ENCODE measurements around the gene LRMDA.

DNA sequence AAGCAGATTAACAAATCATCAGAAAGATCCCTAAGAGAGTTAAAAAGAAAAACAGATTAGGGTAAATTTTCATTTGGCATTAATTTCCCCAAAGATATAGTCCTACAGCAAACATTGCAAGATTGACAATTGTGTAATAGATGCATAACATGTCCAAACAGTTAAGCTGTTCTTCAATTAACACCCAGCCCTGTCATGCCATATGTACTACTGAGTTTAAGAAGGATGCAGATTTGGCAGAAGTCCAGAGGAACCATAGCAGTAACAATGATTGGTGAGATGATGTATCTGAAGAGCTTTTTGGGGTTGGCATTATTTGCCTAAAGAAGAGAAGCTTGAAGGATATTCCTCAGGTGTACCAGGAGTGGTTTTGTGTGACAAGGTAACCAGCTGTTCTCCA lies 287.6 kb downstream of the LRMDA start:
- TF ChIP-seq POLR2A (IDR thresholded peaks at IDR 0.05; ENCODE audit: low read depth, low read length) = no peak
- TF ChIP-seq, protein P1, sequence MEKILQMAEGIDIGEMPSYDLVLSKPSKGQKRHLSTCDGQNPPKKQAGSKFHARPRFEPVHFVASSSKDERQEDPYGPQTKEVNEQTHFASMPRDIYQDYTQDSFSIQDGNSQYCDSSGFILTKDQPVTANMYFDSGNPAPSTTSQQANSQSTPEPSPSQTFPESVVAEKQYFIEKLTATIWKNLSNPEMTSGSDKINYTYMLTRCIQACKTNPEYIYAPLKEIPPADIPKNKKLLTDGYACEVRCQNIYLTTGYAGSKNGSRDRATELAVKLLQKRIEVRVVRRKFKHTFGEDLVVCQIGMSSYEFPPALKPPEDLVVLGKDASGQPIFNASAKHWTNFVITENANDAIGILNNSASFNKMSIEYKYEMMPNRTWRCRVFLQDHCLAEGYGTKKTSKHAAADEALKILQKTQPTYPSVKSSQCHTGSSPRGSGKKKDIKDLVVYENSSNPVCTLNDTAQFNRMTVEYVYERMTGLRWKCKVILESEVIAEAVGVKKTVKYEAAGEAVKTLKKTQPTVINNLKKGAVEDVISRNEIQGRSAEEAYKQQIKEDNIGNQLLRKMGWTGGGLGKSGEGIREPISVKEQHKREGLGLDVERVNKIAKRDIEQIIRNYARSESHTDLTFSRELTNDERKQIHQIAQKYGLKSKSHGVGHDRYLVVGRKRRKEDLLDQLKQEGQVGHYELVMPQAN (conservative IDR thresholded peaks at IDR 0.05) = no peak
- TF ChIP-seq SMC3 (IDR thresholded peaks at IDR 0.05; ENCODE audit: borderline replicate concordance, low read length) = no peak
- TF ChIP-seq CREB1 (IDR thresholded peaks at IDR 0.05; ENCODE audit: low read depth) = no peak
- no peak for TF ChIP-seq ATF7 (IDR thresholded peaks at IDR 0.05; ENCODE audit: low read depth)
- TF ChIP-seq, protein P2, sequence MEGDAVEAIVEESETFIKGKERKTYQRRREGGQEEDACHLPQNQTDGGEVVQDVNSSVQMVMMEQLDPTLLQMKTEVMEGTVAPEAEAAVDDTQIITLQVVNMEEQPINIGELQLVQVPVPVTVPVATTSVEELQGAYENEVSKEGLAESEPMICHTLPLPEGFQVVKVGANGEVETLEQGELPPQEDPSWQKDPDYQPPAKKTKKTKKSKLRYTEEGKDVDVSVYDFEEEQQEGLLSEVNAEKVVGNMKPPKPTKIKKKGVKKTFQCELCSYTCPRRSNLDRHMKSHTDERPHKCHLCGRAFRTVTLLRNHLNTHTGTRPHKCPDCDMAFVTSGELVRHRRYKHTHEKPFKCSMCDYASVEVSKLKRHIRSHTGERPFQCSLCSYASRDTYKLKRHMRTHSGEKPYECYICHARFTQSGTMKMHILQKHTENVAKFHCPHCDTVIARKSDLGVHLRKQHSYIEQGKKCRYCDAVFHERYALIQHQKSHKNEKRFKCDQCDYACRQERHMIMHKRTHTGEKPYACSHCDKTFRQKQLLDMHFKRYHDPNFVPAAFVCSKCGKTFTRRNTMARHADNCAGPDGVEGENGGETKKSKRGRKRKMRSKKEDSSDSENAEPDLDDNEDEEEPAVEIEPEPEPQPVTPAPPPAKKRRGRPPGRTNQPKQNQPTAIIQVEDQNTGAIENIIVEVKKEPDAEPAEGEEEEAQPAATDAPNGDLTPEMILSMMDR (IDR thresholded peaks at IDR 0.05 in 2 of 3, conservative IDR thresholded peaks at IDR 0.05 in 1 of 3; ENCODE audit: control insufficient read depth in 2 of 3, extremely low read depth in 1 of 3, insufficient read depth in 1 of 3, low read depth in 3 of 3, low read length in 3 of 3) = no peak
- TF ChIP-seq, protein P3, sequence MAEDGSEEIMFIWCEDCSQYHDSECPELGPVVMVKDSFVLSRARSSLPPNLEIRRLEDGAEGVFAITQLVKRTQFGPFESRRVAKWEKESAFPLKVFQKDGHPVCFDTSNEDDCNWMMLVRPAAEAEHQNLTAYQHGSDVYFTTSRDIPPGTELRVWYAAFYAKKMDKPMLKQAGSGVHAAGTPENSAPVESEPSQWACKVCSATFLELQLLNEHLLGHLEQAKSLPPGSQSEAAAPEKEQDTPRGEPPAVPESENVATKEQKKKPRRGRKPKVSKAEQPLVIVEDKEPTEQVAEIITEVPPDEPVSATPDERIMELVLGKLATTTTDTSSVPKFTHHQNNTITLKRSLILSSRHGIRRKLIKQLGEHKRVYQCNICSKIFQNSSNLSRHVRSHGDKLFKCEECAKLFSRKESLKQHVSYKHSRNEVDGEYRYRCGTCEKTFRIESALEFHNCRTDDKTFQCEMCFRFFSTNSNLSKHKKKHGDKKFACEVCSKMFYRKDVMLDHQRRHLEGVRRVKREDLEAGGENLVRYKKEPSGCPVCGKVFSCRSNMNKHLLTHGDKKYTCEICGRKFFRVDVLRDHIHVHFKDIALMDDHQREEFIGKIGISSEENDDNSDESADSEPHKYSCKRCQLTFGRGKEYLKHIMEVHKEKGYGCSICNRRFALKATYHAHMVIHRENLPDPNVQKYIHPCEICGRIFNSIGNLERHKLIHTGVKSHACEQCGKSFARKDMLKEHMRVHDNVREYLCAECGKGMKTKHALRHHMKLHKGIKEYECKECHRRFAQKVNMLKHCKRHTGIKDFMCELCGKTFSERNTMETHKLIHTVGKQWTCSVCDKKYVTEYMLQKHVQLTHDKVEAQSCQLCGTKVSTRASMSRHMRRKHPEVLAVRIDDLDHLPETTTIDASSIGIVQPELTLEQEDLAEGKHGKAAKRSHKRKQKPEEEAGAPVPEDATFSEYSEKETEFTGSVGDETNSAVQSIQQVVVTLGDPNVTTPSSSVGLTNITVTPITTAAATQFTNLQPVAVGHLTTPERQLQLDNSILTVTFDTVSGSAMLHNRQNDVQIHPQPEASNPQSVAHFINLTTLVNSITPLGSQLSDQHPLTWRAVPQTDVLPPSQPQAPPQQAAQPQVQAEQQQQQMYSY (CRISPR knock-in tag; IDR thresholded peaks at IDR 0.05) = no peak
- no peak for TF ChIP-seq FOXM1 (IDR thresholded peaks at IDR 0.05; ENCODE audit: low read depth, low read length)
- TF ChIP-seq ZNF24 (IDR thresholded peaks at IDR 0.05) = no peak
- no peak for TF ChIP-seq NR2C2 (IDR thresholded peaks at IDR 0.05; ENCODE audit: borderline replicate concordance, control insufficient read depth, insufficient read length, low read depth)
- TF ChIP-seq, protein P4, sequence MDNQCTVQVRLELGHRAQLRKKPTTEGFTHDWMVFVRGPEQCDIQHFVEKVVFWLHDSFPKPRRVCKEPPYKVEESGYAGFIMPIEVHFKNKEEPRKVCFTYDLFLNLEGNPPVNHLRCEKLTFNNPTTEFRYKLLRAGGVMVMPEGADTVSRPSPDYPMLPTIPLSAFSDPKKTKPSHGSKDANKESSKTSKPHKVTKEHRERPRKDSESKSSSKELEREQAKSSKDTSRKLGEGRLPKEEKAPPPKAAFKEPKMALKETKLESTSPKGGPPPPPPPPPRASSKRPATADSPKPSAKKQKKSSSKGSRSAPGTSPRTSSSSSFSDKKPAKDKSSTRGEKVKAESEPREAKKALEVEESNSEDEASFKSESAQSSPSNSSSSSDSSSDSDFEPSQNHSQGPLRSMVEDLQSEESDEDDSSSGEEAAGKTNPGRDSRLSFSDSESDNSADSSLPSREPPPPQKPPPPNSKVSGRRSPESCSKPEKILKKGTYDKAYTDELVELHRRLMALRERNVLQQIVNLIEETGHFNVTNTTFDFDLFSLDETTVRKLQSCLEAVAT (IDR thresholded peaks at IDR 0.05) = no peak
- TF ChIP-seq JUND (IDR thresholded peaks at IDR 0.05; ENCODE audit: low read depth, low read length) = no peak

All from GM12878 (cell line).